Measurements from ENCODE around the gene SEPSECS. TPM values are rescaled to one million over a fixed set of nuclear protein-coding genes. Genes with fewer than 3 reads are reported as not detected.

SEPSECS gene
- total RNA-seq, 1 experiment from 2014 or later: 10.6 TPM

DNA sequence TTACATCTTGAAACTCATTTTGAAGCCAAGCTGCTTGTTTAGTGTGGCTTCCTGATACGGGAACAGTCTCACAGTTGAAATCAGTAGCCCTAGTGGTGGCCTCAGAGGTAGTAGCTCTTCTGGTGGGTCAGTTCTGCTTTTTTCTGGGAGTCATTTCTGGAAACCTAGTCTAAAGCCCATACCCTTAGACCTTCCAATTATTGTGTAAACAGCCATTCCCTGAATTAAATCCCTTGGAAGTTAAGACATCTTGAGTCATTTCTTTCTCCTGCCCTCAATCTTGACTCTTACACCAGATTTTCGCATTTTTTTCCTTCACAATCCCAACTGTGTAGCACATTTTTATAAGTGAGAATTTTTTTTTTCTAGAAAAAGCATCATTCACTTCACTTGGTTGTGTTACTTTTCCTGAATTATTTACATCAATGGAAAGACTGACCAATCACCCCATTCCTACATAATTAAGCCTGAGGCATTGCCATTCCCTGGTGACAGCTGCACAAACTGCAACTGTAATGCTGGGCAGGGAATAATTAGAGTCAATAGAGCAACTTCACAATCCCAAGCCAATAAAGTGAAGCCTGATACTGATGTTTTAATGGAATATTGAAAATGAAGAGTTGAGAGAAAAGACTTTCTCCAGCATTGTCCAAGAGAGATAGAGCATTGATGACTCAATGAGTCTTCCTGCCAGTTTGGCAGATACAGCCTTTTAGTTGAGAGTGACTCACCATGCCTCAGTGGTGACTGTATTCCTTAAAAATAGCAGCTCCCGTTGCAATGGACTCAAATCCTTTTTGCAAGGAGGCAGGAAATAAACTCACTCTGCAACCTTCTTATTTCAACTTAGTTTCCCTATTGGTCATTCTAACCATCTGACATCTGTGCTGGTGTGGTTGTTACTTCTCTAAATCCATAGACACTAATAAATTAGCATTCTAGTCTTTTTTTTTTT, 13.0 kb upstream of the SEPSECS start:
- Histone ChIP-seq H2AFZ (ENCODE audit: low read depth, low read length, poor library complexity, severe bottlenecking) (no peak overlapping the region), H3K36me3 (ENCODE audit: control insufficient read depth in 1 of 2, insufficient read depth in 2 of 2, low read length in 2 of 2) (no peaks in the 10 kb centered on the region), H3K27ac (ENCODE audit: low read depth, low read length) (peak overlapping the region; percentile 79), H3K9me3 (ENCODE audit: control insufficient read depth in 1 of 2, insufficient read depth in 1 of 2, low read depth in 1 of 2, low read length in 2 of 2) (no peaks in the 10 kb centered on the region), H3K9me2 (ENCODE audit: insufficient read depth) (no peaks in the 10 kb centered on the region), H3K4me1 (ENCODE audit: control insufficient read depth in 1 of 2, insufficient read depth in 2 of 2, low read length in 2 of 2) (peaks cover 25 to 37% of the 10 kb centered on the region in 2 experiments), H3K27me3 (ENCODE audit: insufficient read depth, low read length) (no peaks in the 10 kb centered on the region), H4K20me1 (ENCODE audit: insufficient read depth) (no peaks in the 10 kb centered on the region), H3K9ac (ENCODE audit: low read length) (peak overlapping the region; percentile 43), H3K79me2 (ENCODE audit: insufficient read depth, low read length) (no peaks in the 10 kb centered on the region), H3K4me2 (ENCODE audit: low read length) (peak overlapping the region; percentile 75), H3K4me3 (replicated peaks in 1 of 2; ENCODE audit: low read depth in 1 of 2, low read length in 2 of 2) (peak overlapping the region in 1 of 2 experiments; percentile 40; a peak in 2 of 4 replicates)
- intact Hi-C loops (cut with micrococcal nuclease): no loop called here
- DNase-seq (ENCODE audit: low read depth, low spot score) (peak; percentile 86), ATAC-seq (peak; percentile 94)
- no TSS peak for BruUV-seq (replicated peaks)
- POLR2A ChIA-PET: interaction anchor here (1.2 to 1.7 kb wide), 2 partner anchors 12 to 139 kb away, joined by 4 to 9 read pairs; partner anchors contain the start of genes SEPSECS and ZCCHC4
- CTCF ChIA-PET: interaction anchor here (1.5 to 1.7 kb wide), 3 partner anchors 139 to 194 kb away, joined by 4 to 8 read pairs (median 6); partner anchors contain the start of gene ZCCHC4
- RAD21 ChIA-PET (ENCODE audit: low non-redundant PET in 1 of 2, low total read pairs in 2 of 2, uncharacterized antibody in 2 of 2, unreplicated experiment in 2 of 2): no interaction called here
- TF ChIP-seq EZH2 (IDR thresholded peaks at IDR 0.05): no peak
- no peak for TF ChIP-seq TCF7L2 (IDR thresholded peaks at IDR 0.05; ENCODE audit: borderline replicate concordance, extremely low read depth, insufficient read depth, insufficient read length)
- TF ChIP-seq POLR2AphosphoS5 (IDR thresholded peaks at IDR 0.05; ENCODE audit: low read depth, low read length): peak; percentile 69; the same call in 1 of the 2 replicates
- peak; percentile 66 for TF ChIP-seq ATF3 (IDR thresholded peaks at IDR 0.05)
- 0 out of 2 replicates have a peak, but pooled peaks have one; percentile 56 for TF ChIP-seq SIN3A (IDR thresholded peaks at IDR 0.05; ENCODE audit: low read depth)
- TF ChIP-seq MAX (IDR thresholded peaks at IDR 0.05): peak; percentile 60; the same call in 1 of the 2 replicates
- no peak for TF ChIP-seq POLR2A (IDR thresholded peaks at IDR 0.05; ENCODE audit: borderline replicate concordance, extremely low read depth, insufficient read depth, insufficient read length)
- TF ChIP-seq FOSL1 (IDR thresholded peaks at IDR 0.05; ENCODE audit: low read depth): peak; percentile 99
- TF ChIP-seq REST (IDR thresholded peaks at IDR 0.05; ENCODE audit: low read depth): no peak
- peak; percentile 99 for TF ChIP-seq JUND (IDR thresholded peaks at IDR 0.05)
- TF ChIP-seq ZFX (IDR thresholded peaks at IDR 0.05): no peak
- peak; percentile 85 for TF ChIP-seq CEBPB (IDR thresholded peaks at IDR 0.05; ENCODE audit: low read depth)
- TF ChIP-seq YY1 (IDR thresholded peaks at IDR 0.05; ENCODE audit: extremely low read depth, insufficient replicate concordance, low read depth, low read length): peak; percentile 35
- peak; percentile 96 for TF ChIP-seq CBX3 (IDR thresholded peaks at IDR 0.05; ENCODE audit: low read depth)
- peak; percentile 5; the same call in 1 of the 2 replicates for TF ChIP-seq RAD21 (IDR thresholded peaks at IDR 0.05; ENCODE audit: low read depth)
- TF ChIP-seq, protein P1, sequence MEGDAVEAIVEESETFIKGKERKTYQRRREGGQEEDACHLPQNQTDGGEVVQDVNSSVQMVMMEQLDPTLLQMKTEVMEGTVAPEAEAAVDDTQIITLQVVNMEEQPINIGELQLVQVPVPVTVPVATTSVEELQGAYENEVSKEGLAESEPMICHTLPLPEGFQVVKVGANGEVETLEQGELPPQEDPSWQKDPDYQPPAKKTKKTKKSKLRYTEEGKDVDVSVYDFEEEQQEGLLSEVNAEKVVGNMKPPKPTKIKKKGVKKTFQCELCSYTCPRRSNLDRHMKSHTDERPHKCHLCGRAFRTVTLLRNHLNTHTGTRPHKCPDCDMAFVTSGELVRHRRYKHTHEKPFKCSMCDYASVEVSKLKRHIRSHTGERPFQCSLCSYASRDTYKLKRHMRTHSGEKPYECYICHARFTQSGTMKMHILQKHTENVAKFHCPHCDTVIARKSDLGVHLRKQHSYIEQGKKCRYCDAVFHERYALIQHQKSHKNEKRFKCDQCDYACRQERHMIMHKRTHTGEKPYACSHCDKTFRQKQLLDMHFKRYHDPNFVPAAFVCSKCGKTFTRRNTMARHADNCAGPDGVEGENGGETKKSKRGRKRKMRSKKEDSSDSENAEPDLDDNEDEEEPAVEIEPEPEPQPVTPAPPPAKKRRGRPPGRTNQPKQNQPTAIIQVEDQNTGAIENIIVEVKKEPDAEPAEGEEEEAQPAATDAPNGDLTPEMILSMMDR (IDR thresholded peaks at IDR 0.05 in 2 of 3, conservative IDR thresholded peaks at IDR 0.05 in 1 of 3; ENCODE audit: borderline replicate concordance in 1 of 3, insufficient read depth in 1 of 3, low read depth in 2 of 3, low read length in 2 of 3): peak in 1 of 3 experiments; percentile 15; a peak in 1 of 6 replicates
- TF ChIP-seq ELF1 (IDR thresholded peaks at IDR 0.05; ENCODE audit: borderline replicate concordance, low read depth): peak; percentile 7; the same call in 1 of the 2 replicates
- no peak for TF ChIP-seq EZH2phosphoT487 (IDR thresholded peaks at IDR 0.05; ENCODE audit: borderline replicate concordance)
- TF ChIP-seq SP1 (IDR thresholded peaks at IDR 0.05; ENCODE audit: low read depth): peak; percentile 92
- no peak for TF ChIP-seq ZNF274 (IDR thresholded peaks at IDR 0.05; ENCODE audit: low read depth, low read length)
- peak; percentile 13; the same call in 1 of the 2 replicates for TF ChIP-seq EGR1 (IDR thresholded peaks at IDR 0.05; ENCODE audit: low read depth)

Data from HCT116 (cell line).